ENCODE results near the gene CLMN.
A peak's percentile ranks its signal among the peaks of the same experiment; 100 is the strongest.

The CLMN gene

DNA sequence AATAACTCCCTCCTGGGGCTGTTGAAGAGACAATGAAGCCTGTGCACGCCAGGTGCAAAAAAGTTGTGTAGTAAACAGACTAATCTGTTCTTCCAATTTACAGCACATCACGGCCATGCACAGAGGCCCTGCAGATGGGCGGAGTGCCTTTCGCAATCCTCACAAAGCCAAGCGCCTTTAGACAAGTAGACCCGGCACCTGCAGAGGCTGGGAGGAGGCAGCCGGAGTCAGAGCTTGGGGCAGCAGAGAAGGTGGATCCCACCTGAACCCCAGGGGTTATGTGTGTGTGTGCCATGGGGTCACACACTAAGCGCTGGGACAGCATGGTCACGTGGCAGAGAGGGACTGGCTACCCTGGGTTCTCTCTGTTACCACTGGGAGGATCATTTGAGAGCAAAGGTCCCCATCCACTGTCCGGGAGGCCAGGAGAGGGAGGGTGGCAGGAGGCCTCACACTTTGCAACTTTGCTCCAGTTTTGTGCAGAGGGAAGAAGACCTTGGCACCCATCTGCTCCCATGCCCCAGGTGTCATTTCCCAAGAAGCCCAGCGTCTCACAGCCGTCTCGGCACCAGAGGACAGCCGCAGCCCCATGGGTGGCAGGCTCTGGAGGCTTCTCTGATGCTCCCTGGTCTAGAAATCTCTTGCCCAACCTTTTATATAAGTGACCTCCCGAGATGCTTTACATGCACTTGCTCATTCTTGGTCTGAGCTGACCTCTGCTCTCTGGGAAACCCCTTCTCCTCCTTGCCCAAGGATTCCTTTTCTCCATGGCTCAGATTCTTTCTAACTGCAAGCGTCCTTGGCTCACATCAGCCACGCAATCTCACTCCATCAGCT lies 82.4 kb downstream of the CLMN start:
- DNase-seq, result no peak

DNA sequence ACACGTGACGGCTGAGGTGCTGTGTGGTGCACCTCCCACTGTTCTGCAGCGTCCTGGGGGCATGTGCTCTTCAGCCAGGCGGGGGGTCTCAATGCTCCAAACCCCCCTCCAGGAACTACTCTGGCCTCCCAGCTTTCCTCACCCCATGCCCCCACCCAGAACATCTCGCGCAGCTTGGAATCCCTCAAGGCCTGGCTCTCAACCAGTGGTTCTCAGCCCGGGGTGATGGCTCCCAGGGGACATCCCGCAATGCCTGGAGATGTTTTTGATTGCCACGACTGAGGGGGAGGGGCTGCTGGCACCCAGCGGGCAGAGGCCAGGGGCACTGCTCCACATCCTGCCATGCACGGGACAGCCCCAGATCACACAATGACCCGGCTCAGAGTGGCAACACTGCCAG lies 83.5 kb downstream of the CLMN start:
- no peak for DNase-seq

DNA sequence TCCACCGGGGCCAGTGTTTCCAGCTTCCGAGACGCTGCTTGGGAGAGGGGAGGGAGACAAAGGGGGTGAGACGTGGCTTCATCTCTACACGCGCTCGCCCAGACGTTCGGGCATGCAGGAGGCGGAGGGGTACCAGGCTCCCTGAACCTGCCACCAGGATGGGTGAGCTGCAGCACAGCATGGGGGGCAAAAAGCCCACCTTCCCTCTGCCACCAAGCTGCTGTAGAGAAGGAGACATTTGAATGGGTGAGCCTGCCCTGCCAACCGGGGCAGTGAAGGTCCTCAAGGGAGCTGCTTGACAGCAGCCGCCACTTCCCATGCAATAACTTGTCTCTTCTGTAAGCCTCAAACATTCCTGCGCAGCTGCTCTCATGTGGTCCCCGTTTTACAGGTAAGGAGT lies 83.9 kb downstream of the CLMN start:
- no peak for DNase-seq

DNA sequence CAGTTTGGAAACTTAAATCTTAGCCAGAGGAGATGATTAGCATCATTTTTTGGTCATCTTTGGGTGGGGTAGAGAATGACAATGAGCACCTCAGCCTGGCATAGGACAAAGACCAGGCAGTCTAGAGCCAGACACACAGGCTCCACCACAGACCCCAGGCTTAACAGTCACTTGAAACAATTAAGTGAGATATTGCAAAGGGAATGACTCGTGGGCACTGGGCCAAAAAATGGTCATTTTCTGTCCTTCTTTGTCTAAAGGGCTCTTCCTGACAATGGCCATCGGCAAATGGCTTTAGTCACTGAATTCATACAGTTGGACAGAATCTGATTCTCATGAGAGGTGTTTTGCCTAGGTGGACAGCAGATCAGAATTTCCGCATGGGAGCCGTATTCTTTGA lies 84.4 kb downstream of the CLMN start:
- no peak for DNase-seq

DNA sequence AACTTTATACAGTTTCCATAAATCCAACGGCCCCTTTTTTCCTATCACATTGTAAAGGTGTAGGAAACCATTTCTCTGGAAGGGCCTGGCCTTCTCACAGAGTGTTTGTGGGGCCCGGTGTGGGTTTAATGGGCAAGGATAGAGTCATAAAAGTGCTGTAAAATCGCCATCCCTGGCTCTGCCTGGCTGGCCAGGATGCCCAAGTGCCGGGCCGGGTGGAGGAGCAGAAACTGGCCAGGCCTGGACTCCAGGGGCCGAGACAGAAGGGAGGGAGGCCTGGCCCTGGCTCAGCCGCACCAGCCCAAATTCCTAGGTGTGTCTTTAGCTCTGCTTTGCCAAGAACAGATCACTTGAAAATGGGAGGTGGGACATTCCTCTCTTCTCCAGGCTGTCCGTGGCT lies 85.3 kb downstream of the CLMN start:
- DNase-seq, result no peak

DNA sequence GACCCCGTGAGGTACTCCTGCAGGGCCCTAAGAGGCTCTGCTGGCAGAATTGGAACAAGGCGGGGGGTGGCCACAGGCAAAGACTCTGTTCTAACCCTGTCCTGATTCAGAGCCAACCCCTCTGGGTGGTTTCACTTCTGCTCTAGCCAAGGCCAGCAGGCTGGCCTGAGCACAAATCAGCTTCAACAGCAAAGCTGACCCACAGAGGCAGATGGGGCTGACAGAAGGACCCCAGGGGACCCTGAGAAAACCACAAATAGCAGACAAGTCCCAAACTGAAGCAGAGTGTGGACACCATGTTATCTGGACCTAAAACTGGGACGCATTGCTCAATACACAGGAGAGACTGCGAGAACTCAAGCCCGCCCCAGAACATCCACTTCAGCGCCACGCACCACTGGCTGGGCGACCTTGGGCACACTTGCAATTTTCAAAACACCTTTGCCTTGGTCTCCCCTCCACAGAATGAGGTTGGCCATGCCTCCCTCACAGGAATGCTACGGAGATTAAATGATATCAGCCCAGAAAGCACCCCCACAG lies 85.9 kb downstream of the CLMN start:
- no peak for DNase-seq

DNA sequence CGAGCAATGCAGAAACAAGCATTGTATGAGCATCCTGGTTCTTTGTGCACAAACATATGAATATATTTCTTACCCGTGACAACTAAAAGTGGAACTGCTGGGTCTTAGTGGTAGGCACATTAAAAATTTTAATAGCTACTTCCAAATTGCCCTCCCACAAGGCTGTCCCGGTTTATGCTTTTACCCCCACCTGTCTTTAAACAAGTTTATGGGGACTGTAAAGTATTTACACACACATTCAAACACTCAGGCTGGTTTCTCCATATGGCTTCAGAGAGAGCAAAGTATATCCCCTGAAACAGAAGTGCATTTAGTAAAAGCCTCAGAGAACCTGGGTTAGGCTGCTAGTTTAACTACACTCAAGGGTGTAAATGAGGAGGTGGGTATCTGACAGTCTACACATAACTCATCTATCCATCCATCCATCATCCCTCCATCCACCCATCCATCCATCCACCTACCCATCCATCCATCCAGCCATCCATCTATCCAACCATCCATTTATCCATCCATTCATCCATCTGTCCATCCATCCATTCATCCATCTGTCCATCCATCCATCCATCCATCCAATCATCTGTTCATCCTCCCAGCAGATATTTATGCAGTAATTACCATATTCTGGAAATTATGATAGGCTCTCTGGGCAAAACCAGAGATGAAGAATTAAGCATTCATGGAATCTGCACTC lies 86.7 kb downstream of the CLMN start:
- no peak for DNase-seq

DNA sequence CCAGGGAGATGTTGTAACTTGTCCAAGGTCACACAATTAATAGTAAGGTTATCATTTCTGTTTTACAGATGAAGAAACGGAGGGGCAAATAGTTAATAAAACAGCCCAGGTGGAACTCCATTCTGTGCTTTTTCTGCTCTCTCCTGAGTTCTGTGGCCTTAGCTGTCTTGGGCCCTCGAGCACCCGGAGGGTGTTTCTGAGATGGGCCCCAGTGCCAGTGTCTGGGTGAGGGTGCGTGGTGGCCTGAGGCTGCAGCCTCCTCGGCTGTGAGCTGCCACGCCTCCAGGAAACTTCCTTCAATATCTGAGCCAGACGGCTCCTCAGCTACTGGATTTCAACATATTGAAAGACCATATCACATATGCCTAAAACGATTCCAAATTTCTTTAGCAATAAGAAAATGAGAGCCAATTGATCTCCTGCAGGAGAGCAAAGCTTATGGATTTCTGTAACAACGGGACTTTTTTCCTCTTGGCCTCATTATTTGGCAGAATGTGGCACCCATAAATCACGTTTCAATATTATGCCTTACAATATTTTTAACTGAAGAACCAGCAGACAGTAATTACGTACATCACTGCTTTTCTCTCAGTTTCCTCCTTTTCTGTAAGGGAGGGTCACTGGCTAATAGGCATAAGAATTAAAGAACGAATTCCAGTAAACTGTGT lies 87.6 kb downstream of the CLMN start:
- no peak for DNase-seq

DNA sequence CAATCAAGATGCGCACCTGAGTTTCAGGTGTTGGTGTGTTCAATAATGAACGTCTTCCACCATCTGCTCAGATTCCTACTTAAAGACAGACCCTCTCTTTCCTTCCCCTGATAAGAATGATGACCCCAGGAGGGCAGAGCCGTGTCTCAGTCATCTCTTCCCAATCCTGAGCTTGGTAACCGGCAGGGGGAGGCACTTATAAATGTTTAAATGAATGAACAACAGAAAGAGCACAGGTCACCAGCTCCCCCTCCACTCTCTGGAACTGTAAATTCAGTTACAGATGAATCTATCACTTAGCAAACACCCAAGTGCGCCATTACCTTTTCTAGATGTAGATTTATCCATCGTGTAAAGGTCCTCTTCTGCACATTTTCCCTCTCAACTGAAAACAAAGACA lies 90.0 kb downstream of the CLMN start:
- no peak for DNase-seq

DNA sequence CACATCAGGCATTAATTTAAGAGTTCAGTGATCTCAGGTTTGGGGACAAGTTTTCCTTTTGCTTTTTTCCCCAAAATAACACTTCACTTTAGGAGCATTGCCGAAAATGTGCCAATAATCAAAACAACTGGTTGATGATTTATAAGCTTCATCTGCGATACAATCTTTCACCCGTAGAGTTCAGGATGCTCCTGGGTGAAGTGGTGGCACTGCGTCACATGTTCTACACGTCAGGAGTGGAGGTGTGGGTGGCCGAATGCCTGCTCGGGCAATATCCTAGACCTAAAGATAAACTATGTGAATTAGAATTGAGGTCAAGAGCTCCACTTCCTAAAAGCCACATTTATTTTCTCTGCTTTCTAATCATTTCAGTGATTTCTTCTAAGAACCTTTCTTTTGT lies 91.5 kb downstream of the CLMN start:
- DNase-seq, result no peak

DNA sequence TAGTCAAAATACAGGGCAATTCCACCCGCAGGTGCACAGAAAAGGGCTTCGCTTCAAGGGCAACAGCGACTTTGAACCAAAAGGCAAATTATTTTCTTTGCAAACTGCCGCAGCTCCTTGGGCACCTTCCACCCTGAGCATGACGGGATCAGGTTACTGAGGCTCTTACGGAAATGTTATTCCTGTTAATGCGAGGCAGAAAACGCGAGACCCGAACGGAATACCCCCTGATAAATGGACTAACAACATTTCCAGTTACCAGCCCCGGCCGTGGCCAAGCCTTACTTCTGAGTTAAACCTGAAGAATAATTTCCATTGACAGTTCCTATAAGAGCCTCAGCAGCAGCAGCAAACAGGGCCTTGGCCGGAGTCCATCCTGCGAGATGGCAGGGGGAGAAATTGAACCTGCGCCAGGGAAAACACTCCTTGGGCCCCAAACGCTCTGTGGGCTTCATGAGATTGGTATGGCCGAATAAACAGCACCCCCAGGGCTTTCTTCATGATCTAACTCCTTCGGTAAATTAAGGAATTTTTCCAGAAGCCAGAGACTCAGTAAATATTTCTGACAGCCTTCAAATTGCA lies 92.3 kb downstream of the CLMN start:
- DNase-seq, result no peak

DNA sequence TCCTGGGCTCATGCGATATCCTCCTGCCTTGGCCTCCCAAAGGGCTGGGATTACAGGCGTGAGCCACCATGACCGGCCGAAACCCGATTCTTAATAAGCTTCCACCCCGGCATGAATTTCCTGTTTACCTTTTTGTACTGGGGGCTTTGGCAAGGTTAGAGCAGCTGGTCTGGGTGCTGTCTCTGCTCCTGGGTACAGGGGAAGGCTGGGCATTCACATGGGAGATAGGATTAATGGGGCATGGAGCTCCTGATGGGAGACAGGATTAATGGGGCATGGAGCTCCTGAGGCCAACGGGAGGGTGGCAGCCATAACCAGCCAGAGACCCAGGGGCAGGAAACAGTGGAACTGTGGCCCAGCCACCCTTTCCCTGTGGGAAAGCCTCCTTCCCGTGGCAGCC lies 92.9 kb downstream of the CLMN start:
- DNase-seq, result peak; percentile 8

DNA sequence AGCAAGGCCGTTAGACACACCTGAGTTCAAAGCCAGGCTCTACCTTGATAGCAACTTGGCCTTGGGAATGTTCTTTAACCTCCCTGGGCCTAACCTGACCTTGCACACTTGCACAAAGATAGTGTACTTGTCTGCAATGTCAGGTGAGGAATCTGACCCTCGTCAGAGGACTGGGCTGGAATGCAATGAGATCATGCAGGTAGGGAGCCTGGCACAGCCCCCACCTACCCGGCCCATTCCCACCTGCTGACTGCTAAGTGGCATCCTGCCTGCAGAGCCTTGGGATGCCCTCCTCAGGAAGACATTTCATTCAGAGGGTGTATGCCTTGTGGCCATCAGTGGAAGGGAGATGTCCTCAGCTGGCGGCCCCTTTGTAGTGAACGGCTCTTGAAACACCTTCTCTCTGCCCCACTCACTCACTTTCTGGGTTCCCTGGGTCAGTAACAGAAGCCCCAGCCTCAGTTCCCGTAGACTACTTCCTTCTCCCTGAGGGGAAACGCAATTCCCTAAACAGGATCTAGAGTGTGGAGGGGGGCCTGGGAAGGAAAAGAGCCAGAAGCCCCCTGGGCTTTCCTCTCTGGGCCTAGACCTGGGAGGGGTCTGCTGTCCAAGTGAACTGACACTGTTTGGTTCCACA lies 94.3 kb downstream of the CLMN start:
- no peak for DNase-seq

DNA sequence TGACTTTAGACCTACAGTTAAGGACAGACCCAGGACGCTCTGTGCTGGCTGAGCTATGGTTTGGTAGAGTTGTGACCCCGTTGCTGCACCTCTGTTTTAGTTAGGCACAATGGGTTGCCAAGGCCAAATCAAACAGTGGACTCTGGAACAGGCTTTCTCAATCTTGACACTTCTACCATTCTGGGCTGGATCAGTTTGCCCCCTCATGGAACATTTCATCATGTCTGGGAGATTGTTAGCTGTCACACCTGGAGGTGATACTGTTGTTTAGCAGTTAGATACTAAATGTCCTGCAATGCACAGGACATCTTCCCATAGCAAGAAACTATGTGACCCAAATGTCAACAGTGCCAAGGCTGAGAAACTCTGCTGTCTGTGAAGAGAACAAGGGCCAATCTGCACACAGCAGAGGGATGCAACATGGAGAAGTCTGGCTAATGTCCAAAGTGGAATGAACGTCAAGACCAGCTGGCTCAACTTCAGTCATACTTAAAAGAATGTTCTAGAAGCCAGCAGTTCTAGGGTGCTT lies 96.8 kb downstream of the CLMN start:
- DNase-seq, result no peak

DNA sequence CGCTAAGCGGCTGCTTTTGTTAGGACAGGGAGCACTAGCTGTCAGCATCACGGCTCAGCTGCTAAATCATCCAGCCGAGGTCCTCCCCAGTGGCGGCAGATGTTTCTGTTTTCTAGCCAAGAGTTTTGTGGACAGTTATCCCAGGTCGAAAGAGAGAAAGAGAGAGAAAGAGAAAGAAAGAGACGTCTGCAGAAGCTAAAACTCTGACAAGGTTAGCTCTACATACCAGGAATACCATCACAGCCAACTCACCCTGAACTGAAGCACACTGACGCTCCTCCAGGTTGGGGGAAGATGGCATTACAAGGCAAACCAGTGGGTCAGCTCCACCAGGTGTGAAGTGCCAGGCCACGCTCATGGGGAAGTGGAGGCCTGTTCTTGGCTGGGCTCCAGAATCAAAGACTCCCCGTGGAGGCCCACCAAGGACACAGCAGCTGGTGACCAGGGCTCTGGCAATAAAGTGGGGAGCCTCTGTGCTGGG lies 97.5 kb downstream of the CLMN start:
- no peak for DNase-seq

DNA sequence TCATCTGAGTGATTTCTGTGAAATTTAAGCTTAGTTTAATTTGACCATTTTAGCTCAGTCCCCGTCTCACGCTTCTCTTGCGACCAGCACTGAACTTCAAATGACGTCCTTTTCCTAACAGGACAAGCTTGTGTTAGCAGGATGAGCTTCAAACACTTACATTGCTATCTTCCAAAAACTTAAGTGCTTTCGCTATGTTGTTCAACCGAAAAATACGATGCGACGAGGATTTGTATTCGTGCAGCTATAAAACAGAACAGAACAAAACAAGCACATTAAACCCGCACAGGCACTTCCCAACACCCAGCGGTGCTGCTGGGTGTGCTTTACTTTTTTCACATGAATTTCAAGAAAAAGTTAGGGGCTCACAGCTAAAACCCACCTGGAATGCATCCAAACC lies 98.2 kb downstream of the CLMN start:
- DNase-seq, result no peak

DNA sequence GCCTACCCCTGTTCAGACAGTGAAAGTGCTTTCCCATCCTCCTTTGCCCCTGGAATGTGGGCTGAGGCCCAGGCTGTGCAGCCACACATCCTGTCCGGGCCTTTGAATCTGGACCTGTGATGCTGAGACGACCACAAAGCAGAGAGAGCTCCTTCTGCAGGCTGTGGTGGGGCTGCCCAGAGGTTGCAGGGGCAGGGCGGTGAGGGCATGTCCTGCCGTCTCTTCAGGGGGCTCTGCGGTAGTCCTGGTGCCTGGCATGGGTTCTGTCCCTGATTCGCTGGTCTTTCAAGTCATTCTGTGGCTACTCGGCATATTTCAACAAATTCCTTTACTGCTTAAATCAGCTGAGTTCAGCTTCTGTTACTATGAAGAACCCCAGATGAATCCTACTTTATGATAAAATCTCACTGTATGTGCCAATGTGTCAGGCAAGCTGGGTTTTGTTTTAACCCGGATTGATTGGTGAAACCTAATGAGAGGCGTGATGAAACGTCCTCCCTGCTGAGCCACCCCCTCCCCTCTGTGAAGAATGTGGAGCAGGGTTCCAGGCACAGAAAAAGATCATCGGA lies 99.0 kb downstream of the CLMN start:
- no peak for DNase-seq

DNA sequence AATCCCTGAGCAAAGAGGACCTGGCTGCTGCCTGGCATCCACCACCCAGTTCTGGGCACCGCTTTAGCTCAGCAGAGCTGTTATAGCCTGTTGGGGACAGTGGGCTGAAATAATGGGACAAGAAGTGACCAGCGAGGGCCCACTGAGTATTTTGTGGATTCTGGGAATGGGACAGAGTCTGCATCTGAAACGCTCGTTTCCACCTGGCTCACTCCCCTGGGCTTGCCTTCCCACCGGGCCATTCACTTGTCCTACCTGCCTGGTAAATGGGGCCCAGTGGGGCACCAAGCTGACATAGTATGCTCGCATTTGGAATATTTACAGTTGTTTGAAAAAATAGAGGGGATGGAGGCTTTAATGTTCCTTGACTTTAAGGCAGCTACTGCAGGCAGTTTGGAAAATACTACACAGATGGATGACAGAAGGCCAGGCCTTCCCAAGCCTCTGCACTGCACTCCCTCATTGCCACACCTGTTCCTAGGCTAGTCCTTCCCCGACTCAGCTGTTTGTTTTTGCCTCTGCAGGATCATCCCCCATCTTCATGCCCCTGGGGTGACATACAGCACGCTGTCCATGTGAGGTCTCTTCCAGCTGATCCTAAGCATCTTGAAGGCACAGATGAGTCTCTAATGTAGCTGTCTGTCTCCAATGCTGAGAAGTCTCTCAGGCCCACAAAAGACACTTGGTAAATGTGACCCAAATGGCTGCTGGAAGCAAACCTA lies 101.1 kb downstream of the CLMN start:
- DNase-seq, result no peak

DNA sequence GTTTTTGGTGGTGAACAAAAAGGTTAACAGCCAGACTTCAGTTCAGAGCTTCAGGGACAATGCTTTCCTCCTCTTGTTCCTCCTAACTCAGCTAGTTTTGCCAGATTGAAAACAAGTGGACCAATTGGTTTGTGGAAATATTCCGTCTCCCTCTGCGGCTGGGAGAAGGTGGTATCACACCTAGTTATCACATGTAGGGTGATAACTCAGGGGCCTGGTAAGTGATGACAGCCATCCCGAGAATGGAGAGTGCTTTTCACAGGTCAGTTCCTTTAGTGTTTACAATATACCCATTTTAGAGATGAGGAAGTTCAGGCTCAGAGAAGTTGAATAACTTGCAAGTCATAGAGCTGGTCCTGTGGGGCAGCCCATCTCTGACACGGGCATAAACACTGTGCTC lies 101.7 kb downstream of the CLMN start:
- DNase-seq, result no peak

DNA sequence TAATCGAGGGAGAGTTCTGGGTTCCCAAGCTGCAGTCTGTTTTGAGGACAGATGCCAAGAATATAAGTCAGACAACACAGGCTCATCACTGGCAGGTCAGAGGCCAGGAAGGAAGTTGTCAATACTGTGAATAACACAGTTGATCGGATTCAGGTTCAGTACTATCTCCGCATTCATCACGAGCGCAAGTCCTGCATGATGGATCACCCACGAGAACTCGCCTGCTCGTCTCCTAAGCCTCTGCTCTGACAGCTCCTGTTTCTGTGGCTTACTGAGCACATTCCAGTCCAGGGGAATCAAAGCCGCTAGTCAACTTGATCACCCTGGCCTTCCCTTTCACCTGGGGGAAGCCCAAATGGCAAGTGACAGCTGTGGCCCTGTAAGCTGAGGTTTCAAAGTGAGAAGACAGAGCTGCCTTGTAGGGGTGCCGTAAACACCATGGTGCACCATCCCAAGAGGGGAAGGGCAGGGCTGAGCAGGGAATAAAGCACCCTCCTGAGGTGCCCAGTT lies 102.3 kb downstream of the CLMN start:
- DNase-seq, result no peak

DNA sequence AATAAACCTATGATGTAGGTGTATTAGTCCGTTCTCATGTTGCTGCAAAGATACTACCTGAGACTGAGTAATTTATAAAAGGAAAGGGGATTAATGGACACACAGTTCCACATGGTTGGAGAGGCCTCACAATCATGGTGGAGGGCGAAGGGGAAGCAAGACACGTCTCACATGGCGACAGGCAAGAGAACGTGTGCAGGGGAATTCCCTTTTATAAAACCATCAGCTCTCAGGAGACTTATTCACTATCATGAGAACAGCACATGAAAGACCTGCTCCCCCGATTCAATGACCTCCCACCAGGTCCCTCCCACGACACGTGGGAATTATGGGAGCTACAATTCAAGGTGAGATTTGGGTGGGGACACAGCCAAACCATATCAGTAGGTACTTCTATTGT lies 103.7 kb downstream of the CLMN start:
- DNase-seq, result no peak

Measured in NCI-H2029 treated with DMSO at 0.1 percent for 48 hours (cell line).